ENCODE results near the gene CUX1. TPM values are rescaled to one million over a fixed set of nuclear protein-coding genes. Genes with fewer than 3 reads are reported as not detected.

The CUX1 gene
- total RNA-seq, 2 donors from 2014 or later: 87.6 to 120 TPM

- peak; percentile 89 for DNase-seq (ENCODE audit: low spot score)
- intact Hi-C loops (cut with DNase I): loop anchor here (2.0 to 10.0 kb wide), 2 partner anchors 104 to 1060 kb away; partner anchors contain the start of genes DNAJC2 (in 1 of the 2) and PSMC2 (in 1 of the 2)
Observed at GRCh38 chr7:102284891-102285539, 467.6 kb downstream of the CUX1 start.

- intact Hi-C loops (cut with DNase I): loop anchor here (2.0 to 10.0 kb wide), 2 partner anchors 103 to 1059 kb away; partner anchors contain the start of genes DNAJC2 (in 1 of the 2) and PSMC2 (in 1 of the 2)
- no peak for DNase-seq (ENCODE audit: low spot score)
Observed at GRCh38 chr7:102285540-102286236, 468.3 kb downstream of the CUX1 start.

- intact Hi-C loops (cut with DNase I): loop anchor here in 1 of 2 donors (10.0 kb wide), 1 partner anchor 1058 kb away; the partner anchor contains the start of genes DNAJC2 and PSMC2
- DNase-seq (ENCODE audit: low spot score): peak; percentile 94
Observed at GRCh38 chr7:102286237-102287110, 469.0 kb downstream of the CUX1 start, which contains the start of gene SH2B2. Gene SH2B2 (plus strand): TSS chr7:102286868. CDS start chr7:102300551, 13,683 bp downstream.

- DNase-seq (ENCODE audit: low spot score): no peak
- intact Hi-C loops (cut with DNase I): loop anchor here in 1 of 2 donors (10.0 kb wide), 1 partner anchor 1057 kb away; the partner anchor contains the start of genes DNAJC2 and PSMC2
Observed at GRCh38 chr7:102287111-102287980, 469.9 kb downstream of the CUX1 start.

- DNase-seq (ENCODE audit: low spot score): no peak
- intact Hi-C loops (cut with DNase I): loop anchor here in 1 of 2 donors (10.0 kb wide), 1 partner anchor 1057 kb away; the partner anchor contains the start of genes DNAJC2 and PSMC2
Observed at GRCh38 chr7:102287981-102288278, 470.5 kb downstream of the CUX1 start.

GRCh38 chr7:102288285-102288930 is 471.0 kb downstream of the CUX1 start:
- intact Hi-C loops (cut with DNase I): loop anchor here in 1 of 2 donors (10.0 kb wide), 1 partner anchor 1056 kb away; the partner anchor contains the start of genes DNAJC2 and PSMC2
- DNase-seq (ENCODE audit: low spot score): no peak

- DNase-seq (ENCODE audit: low spot score): no peak
- intact Hi-C loops (cut with DNase I): loop anchor here in 1 of 2 donors (10.0 kb wide), 1 partner anchor 1056 kb away; the partner anchor contains the start of genes DNAJC2 and PSMC2
Observed at GRCh38 chr7:102289057-102289456, 471.6 kb downstream of the CUX1 start.

GRCh38 chr7:102291056-102291915 is 473.9 kb downstream of the CUX1 start:
- DNase-seq (ENCODE audit: low spot score): no peak
- intact Hi-C loops (cut with DNase I): no loop called here

- DNase-seq (ENCODE audit: low spot score): no peak
- intact Hi-C loops (cut with DNase I): no loop called here
Observed at GRCh38 chr7:102291916-102292267, 474.5 kb downstream of the CUX1 start.

GRCh38 chr7:102292813-102293798 is 475.7 kb downstream of the CUX1 start:
- DNase-seq (ENCODE audit: low spot score): no peak
- intact Hi-C loops (cut with DNase I): no loop called here

GRCh38 chr7:102294589-102294988 is 477.2 kb downstream of the CUX1 start:
- DNase-seq (ENCODE audit: low spot score): no peak
- intact Hi-C loops (cut with DNase I): no loop called here

GRCh38 chr7:102295346-102296178 is 478.1 kb downstream of the CUX1 start:
- DNase-seq (ENCODE audit: low spot score): no peak
- intact Hi-C loops (cut with DNase I): no loop called here

GRCh38 chr7:102296179-102296438 is 478.7 kb downstream of the CUX1 start:
- intact Hi-C loops (cut with DNase I): no loop called here
- no peak for DNase-seq (ENCODE audit: low spot score)

GRCh38 chr7:102296514-102296913 is 479.1 kb downstream of the CUX1 start:
- no peak for DNase-seq (ENCODE audit: low spot score)
- intact Hi-C loops (cut with DNase I): no loop called here

GRCh38 chr7:102297487-102298218 is 480.2 kb downstream of the CUX1 start:
- intact Hi-C loops (cut with DNase I): no loop called here
- DNase-seq (ENCODE audit: low spot score): no peak
